OCI-LY1 (cell line): ENCODE measurements around the gene PDE3A.

ENCODE experiments used
- H2AFZ ChIP-seq: fragments of 200-600 bp; sonication (generic), shearing (Covaris generic); 2 replicates; pipeline ENCODE4 v1.6.0; 2014; ENCODE audit warnings: antibody characterized with exemption, mild to moderate bottlenecking, low read length
- H3F3A ChIP-seq: fragments of 200-600 bp; sonication (generic), shearing (Covaris generic); 2 replicates; pipeline ENCODE4 v1.6.0; 2014; ENCODE audit warnings: mild to moderate bottlenecking, antibody characterized with exemption, low read length, moderate library complexity; ENCODE audit not compliant: insufficient read depth
- H3K27ac ChIP-seq: fragments of 200-600 bp; sonication (generic); 2 replicates; pipeline ENCODE4 v1.5.1; 2014; ENCODE audit warnings: low read length, mixed run types, mild to moderate bottlenecking, low read depth; ENCODE audit not compliant: poor library complexity, severe bottlenecking
- H3K27me3 ChIP-seq: fragments of 200-600 bp; sonication (generic); 2 replicates; pipeline ENCODE4 v1.6.0; 2014; ENCODE audit warnings: antibody characterized with exemption, mild to moderate bottlenecking, low read length, moderate library complexity; ENCODE audit not compliant: insufficient read depth
- H3K36me3 ChIP-seq: fragments of 200-600 bp; sonication (generic); 2 replicates; pipeline ENCODE4 v1.6.1; 2014; ENCODE audit warnings: mild to moderate bottlenecking, antibody characterized with exemption, low read length, moderate library complexity, mixed read lengths; ENCODE audit not compliant: insufficient read depth
- H3K4me1 ChIP-seq: fragments of 200-600 bp; sonication (generic); 2 replicates; pipeline ENCODE4 v1.5.1; 2014; ENCODE audit warnings: mild to moderate bottlenecking, low read length, moderate library complexity; ENCODE audit not compliant: insufficient read depth, severe bottlenecking
- H3K4me2 ChIP-seq: fragments of 200-600 bp; sonication (generic), shearing (Covaris generic); 2 replicates; pipeline ENCODE4 v1.6.1; 2014; ENCODE audit warnings: low read length
- H3K4me3 ChIP-seq: fragments of 200-600 bp; sonication (generic); 2 replicates; pipeline ENCODE4 v1.5.1; 2014; ENCODE audit warnings: low read length, low read depth, mild to moderate bottlenecking, mixed read lengths; ENCODE audit not compliant: poor library complexity, severe bottlenecking
- H3K79me2 ChIP-seq: fragments of 200-600 bp; shearing (Covaris generic); 2 replicates; pipeline ENCODE4 v1.6.1; 2016; ENCODE audit warnings: mixed run types, low read length, mixed read lengths; ENCODE audit not compliant: insufficient read depth
- H3K9ac ChIP-seq: fragments of 200-600 bp; sonication (generic), shearing (Covaris generic); 2 replicates; pipeline ENCODE4 v1.6.1; 2014; ENCODE audit warnings: mild to moderate bottlenecking, low read length, mixed read lengths
- H3K9me2 ChIP-seq: fragments of 200-600 bp; sonication (generic), shearing (Covaris generic); 2 replicates; pipeline ENCODE4 v1.6.1; 2014; ENCODE audit warnings: low read depth, mild to moderate bottlenecking, low read length, mixed read lengths
- H3K9me3 ChIP-seq: fragments of 200-600 bp; shearing (Covaris generic); 2 replicates; pipeline ENCODE4 v1.6.1; 2014; ENCODE audit warnings: low read length, mixed read lengths
- H4K20me1 ChIP-seq: fragments of 200-600 bp; sonication (generic), shearing (Covaris generic); 2 replicates; pipeline ENCODE4 v1.6.0; 2016; ENCODE audit warnings: mild to moderate bottlenecking, low read length; ENCODE audit not compliant: insufficient read depth
- CTCF ChIP-seq: fragments of 200-600 bp; sonication (generic), shearing (Covaris generic); IDR thresholded peaks from 2 replicates; pipeline ENCODE4 v1.5.1; 2017; ENCODE audit warnings: mild to moderate bottlenecking, antibody characterized with exemption, low read length, moderate library complexity, mixed read lengths
- EZH2 ChIP-seq: fragments of 200-600 bp; sonication (generic), shearing (Covaris generic); IDR thresholded peaks from 2 replicates; pipeline ENCODE4 v1.8.0; 2017; ENCODE audit warnings: borderline replicate concordance, mixed run types, mild to moderate bottlenecking, antibody characterized with exemption, low read length, moderate library complexity, mixed read lengths

The PDE3A gene

GRCh38 chr12:20596061-20596460 is 227.7 kb downstream of the PDE3A start:
- no peaks in the 10 kb centered on the region for H3K79me2 ChIP-seq
- no peak overlapping the region for H3K27ac ChIP-seq
- no peak overlapping the region for H3K4me3 ChIP-seq
- H3K9me3 ChIP-seq, result no peaks in the 10 kb centered on the region
- H3K9me2 ChIP-seq, result no peaks in the 10 kb centered on the region
- TF ChIP-seq CTCF (no peak), EZH2 (no peak)
- H3K27me3 ChIP-seq, result no peaks in the 10 kb centered on the region
- H3K36me3 ChIP-seq, result no peaks in the 10 kb centered on the region
- no peak overlapping the region for H3K4me2 ChIP-seq
- no peaks in the 10 kb centered on the region for H3K4me1 ChIP-seq
- no peaks in the 10 kb centered on the region for H3F3A ChIP-seq
- H4K20me1 ChIP-seq, result no peaks in the 10 kb centered on the region
- no peak overlapping the region for H3K9ac ChIP-seq
- H2AFZ ChIP-seq, result no peak overlapping the region

GRCh38 chr12:20599757-20600156 is 231.4 kb downstream of the PDE3A start:
- H3K4me2 ChIP-seq, result no peak overlapping the region
- no peaks in the 10 kb centered on the region for H4K20me1 ChIP-seq
- no peaks in the 10 kb centered on the region for H3K9me2 ChIP-seq
- TF ChIP-seq CTCF (no peak), EZH2 (no peak)
- no peak overlapping the region for H2AFZ ChIP-seq
- no peaks in the 10 kb centered on the region for H3K9me3 ChIP-seq
- H3K9ac ChIP-seq, result no peak overlapping the region
- no peaks in the 10 kb centered on the region for H3K4me1 ChIP-seq
- H3K27me3 ChIP-seq, result no peaks in the 10 kb centered on the region
- H3K4me3 ChIP-seq, result no peak overlapping the region
- no peaks in the 10 kb centered on the region for H3K79me2 ChIP-seq
- H3K27ac ChIP-seq, result no peak overlapping the region
- no peaks in the 10 kb centered on the region for H3K36me3 ChIP-seq
- H3F3A ChIP-seq, result no peaks in the 10 kb centered on the region

GRCh38 chr12:20601668-20602280 is 233.4 kb downstream of the PDE3A start:
- TF ChIP-seq EZH2 (no peak), CTCF (peak; percentile 36; the same call in 1 of the 2 replicates)
- H3K4me2 ChIP-seq, result no peak overlapping the region
- H3K9me3 ChIP-seq, result no peaks in the 10 kb centered on the region
- H4K20me1 ChIP-seq, result no peaks in the 10 kb centered on the region
- no peaks in the 10 kb centered on the region for H3K27me3 ChIP-seq
- H3K9me2 ChIP-seq, result no peaks in the 10 kb centered on the region
- no peaks in the 10 kb centered on the region for H3K79me2 ChIP-seq
- no peak overlapping the region for H2AFZ ChIP-seq
- no peaks in the 10 kb centered on the region for H3F3A ChIP-seq
- H3K4me1 ChIP-seq, result no peaks in the 10 kb centered on the region
- no peaks in the 10 kb centered on the region for H3K36me3 ChIP-seq
- no peak overlapping the region for H3K4me3 ChIP-seq
- H3K27ac ChIP-seq, result no peak overlapping the region
- no peak overlapping the region for H3K9ac ChIP-seq
